ENCODE measurements around the gene UCK2. TPM values are rescaled to one million over a fixed set of nuclear protein-coding genes. Genes with fewer than 3 reads are reported as not detected.
A peak's percentile ranks its signal among the peaks of the same experiment; 100 is the strongest.

UCK2 gene
- total and polyA plus RNA-seq, 10 of the 15 experiments (the other 5 are each of a cell fraction or from before 2014, with no cell fraction given): 55.3 to 106 (median 84.9) TPM

- Histone ChIP-seq H4K20me1 (ENCODE audit: control insufficient read depth, insufficient read depth) (no peaks in the 10 kb centered on the region), H2AFZ (ENCODE audit: control insufficient read depth, low read depth, low read length) (no peak overlapping the region), H3K4me1 (ENCODE audit: control insufficient read depth, insufficient read depth, low read length) (peaks cover 20% of the 10 kb centered on the region), H3K4me3 (no peak overlapping the region), H3K9me3 (replicated peaks; ENCODE audit: control insufficient read depth, insufficient read depth, low read length) (no peaks in the 10 kb centered on the region), H3K27me3 (replicated peaks in 1 of 2; ENCODE audit: control insufficient read depth in 2 of 2, insufficient read depth in 2 of 2, low read length in 1 of 2) (no peaks in the 10 kb centered on the region), H3K79me2 (ENCODE audit: control insufficient read depth, insufficient read depth, low read length) (peaks cover 71% of the 10 kb centered on the region), H3K9ac (ENCODE audit: control insufficient read depth, insufficient read depth, low read length) (no peak overlapping the region; the same call in 1 of the 2 replicates), H3K36me3 (ENCODE audit: control insufficient read depth in 2 of 2, insufficient read depth in 2 of 2, low read length in 1 of 2) (peaks cover 2 to 4% of the 10 kb centered on the region in 2 experiments; a peak in 3 of 4 replicates), H3K4me2 (ENCODE audit: control insufficient read depth, insufficient read depth) (no peak overlapping the region), H3K27ac (ENCODE audit: control insufficient read depth, insufficient read depth) (0 out of 2 replicates have a peak overlapping the region, but pooled peaks have one; percentile 27)
- intact Hi-C loops (cut with micrococcal nuclease; ENCODE audit: unreplicated experiment): no loop called here
- POLR2A ChIA-PET: interaction anchor here (1.8 kb wide), 1 partner anchor 11 kb away, joined by 7 read pairs; no protein-coding TSS in a partner anchor
- in situ Hi-C loops (cut with MboI): no loop called here
- CTCF ChIA-PET: interaction anchor here (0.6 to 1.7 kb wide), 7 partner anchors 21 to 1134 kb away, joined by 3 to 7 read pairs (median 3); partner anchors contain the start of gene UCK2
- no peak; the same call in 2 of the 3 replicates for ATAC-seq
- no TSS peak for BruUV-seq (replicated peaks)
- DNase-seq (ENCODE audit: low read depth, low spot score): no peak
- RAD21 ChIA-PET (ENCODE audit: unreplicated experiment): interaction anchor here (1.0 to 3.0 kb wide), 7 partner anchors 10 to 177 kb away, joined by 3 to 10 read pairs (median 4); no protein-coding TSS in a partner anchor
- no peak for TF ChIP-seq HDAC6 (IDR thresholded peaks at IDR 0.05; ENCODE audit: unreplicated experiment)
- SMC1A ChIA-PET (ENCODE audit: uncharacterized antibody, unreplicated experiment): interaction anchor here (0.8 to 2.8 kb wide), 9 partner anchors 8 to 139 kb away, joined by 3 to 15 read pairs (median 4); no protein-coding TSS in a partner anchor
- WGBS (ENCODE audit: insufficient coverage, insufficient replicate concordance, low lambda C conversion rate, missing lambda C conversion rate): 100% methylated on average over 2 of the region's 2 CpGs
- FAIRE-seq: no peak
Measured at GRCh38 chr1:165863346-165863745, 35.9 kb downstream of the UCK2 start.

- ATAC-seq: no peak
- SMC1A ChIA-PET (ENCODE audit: uncharacterized antibody, unreplicated experiment): interaction anchor here (1.1 to 14.1 kb wide), 3 partner anchors 17 to 98 kb away, joined by 3 to 212 read pairs (median 129); partner anchors contain the start of gene UCK2
- in situ Hi-C loops (cut with MboI) (no loop called here), intact Hi-C loops (cut with micrococcal nuclease; ENCODE audit: unreplicated experiment) (no loop called here)
- POLR2A ChIA-PET: no interaction called here
- H3K27ac ChIP-seq (ENCODE audit: control insufficient read depth, insufficient read depth): no peak overlapping the region
- no peak overlapping the region for H3K9ac ChIP-seq (ENCODE audit: control insufficient read depth, insufficient read depth, low read length)
- peaks cover 71% of the 10 kb centered on the region for H3K79me2 ChIP-seq (ENCODE audit: control insufficient read depth, insufficient read depth, low read length)
- DNase-seq (ENCODE audit: low read depth, low spot score): no peak
- no peaks in the 10 kb centered on the region for H3K9me3 ChIP-seq (replicated peaks; ENCODE audit: control insufficient read depth, insufficient read depth, low read length)
- no peaks in the 10 kb centered on the region for H4K20me1 ChIP-seq (ENCODE audit: control insufficient read depth, insufficient read depth)
- no peaks in the 10 kb centered on the region for H3K27me3 ChIP-seq (replicated peaks in 1 of 2; ENCODE audit: control insufficient read depth in 2 of 2, insufficient read depth in 2 of 2, low read length in 1 of 2)
- FAIRE-seq: no peak
- no peak overlapping the region for H2AFZ ChIP-seq (ENCODE audit: control insufficient read depth, low read depth, low read length)
- no peak overlapping the region for H3K4me3 ChIP-seq
- H3K4me2 ChIP-seq (ENCODE audit: control insufficient read depth, insufficient read depth): no peak overlapping the region
- H3K4me1 ChIP-seq (ENCODE audit: control insufficient read depth, insufficient read depth, low read length): peaks cover 22% of the 10 kb centered on the region
- peaks cover 0 to 4% of the 10 kb centered on the region in 2 experiments; a peak in 1 of 4 replicates for H3K36me3 ChIP-seq (ENCODE audit: control insufficient read depth in 2 of 2, insufficient read depth in 2 of 2, low read length in 1 of 2)
- CTCF ChIA-PET: interaction anchor here (0.6 to 1.3 kb wide), 3 partner anchors 36 to 229 kb away, joined by 3 to 5 read pairs (median 4); no protein-coding TSS in a partner anchor
- RAD21 ChIA-PET (ENCODE audit: unreplicated experiment): interaction anchor here (0.9 kb wide), 1 partner anchor 9 kb away, joined by 4 read pairs; no protein-coding TSS in a partner anchor
- WGBS (ENCODE audit: insufficient coverage, insufficient replicate concordance, low lambda C conversion rate, missing lambda C conversion rate): 86% methylated on average over 12 of the region's 12 CpGs
- no TSS peak for BruUV-seq (replicated peaks)
- no peak for TF ChIP-seq SIN3A (IDR thresholded peaks at IDR 0.05; ENCODE audit: low read depth, low read length)
- no peak for TF ChIP-seq IRF4 (IDR thresholded peaks at IDR 0.05; ENCODE audit: low read depth, low read length)
- no peak for TF ChIP-seq NRF1 (conservative IDR thresholded peaks at IDR 0.05; ENCODE audit: low read depth, low read length)
Measured at GRCh38 chr1:165865633-165866340, 38.4 kb downstream of the UCK2 start.
